Osteocyte (in vitro differentiated cells): ENCODE data around the gene ZNF835. TPM values are rescaled to one million over a fixed set of nuclear protein-coding genes. Genes with fewer than 3 reads are reported as not detected.
"Not testable (repeated sequence)": the region's sequence is repeated elsewhere in the genome, so short reads cannot be mapped to it uniquely, and the experiment has no call there.

ENCODE experiments used
- DNase-seq: peaks from one replicate; pipeline ENCODE4 v3.0.0; 2021; ENCODE audit warnings: mixed read lengths; ENCODE audit not compliant: unreplicated experiment; ENCODE audit errors: extremely low spot score
- H3K27ac Mint-ChIP-seq: one replicate; pipeline ENCODE4 v1.8.0; 2021; ENCODE audit warnings: mild to moderate bottlenecking, mixed read lengths; ENCODE audit not compliant: unreplicated experiment
- H3K27me3 Mint-ChIP-seq: one replicate; pipeline ENCODE4 v1.8.0; 2021; ENCODE audit warnings: mixed read lengths; ENCODE audit not compliant: unreplicated experiment
- H3K36me3 Mint-ChIP-seq: one replicate; pipeline ENCODE4 v1.8.0; 2021; ENCODE audit warnings: mixed read lengths; ENCODE audit not compliant: unreplicated experiment
- H3K4me1 Mint-ChIP-seq: one replicate; pipeline ENCODE4 v1.8.0; 2021; ENCODE audit warnings: mixed read lengths; ENCODE audit not compliant: unreplicated experiment
- H3K4me3 Mint-ChIP-seq: one replicate; pipeline ENCODE4 v1.8.0; 2021; ENCODE audit warnings: mild to moderate bottlenecking, moderate library complexity, mixed read lengths; ENCODE audit not compliant: unreplicated experiment
- H3K9me3 Mint-ChIP-seq: one replicate; pipeline ENCODE4 v1.8.0; 2021; ENCODE audit warnings: mixed read lengths; ENCODE audit not compliant: unreplicated experiment
- total RNA-seq: library from RNA; stranded (reverse); gene quantifications from 2 replicates; pipeline ENCODE4 v1.2.1, GENCODE V29; 2021
- TF ChIP-seq, protein P1 (sequence below): fragments of 200-600 bp; sonication (generic); IDR thresholded peaks from 2 replicates; pipeline ENCODE4 v1.5.0; 2021; ENCODE audit warnings: antibody characterized with exemption, mild to moderate bottlenecking, moderate library complexity

The ZNF835 gene
- total RNA-seq, 1 donor from 2014 or later: not detected

DNA sequence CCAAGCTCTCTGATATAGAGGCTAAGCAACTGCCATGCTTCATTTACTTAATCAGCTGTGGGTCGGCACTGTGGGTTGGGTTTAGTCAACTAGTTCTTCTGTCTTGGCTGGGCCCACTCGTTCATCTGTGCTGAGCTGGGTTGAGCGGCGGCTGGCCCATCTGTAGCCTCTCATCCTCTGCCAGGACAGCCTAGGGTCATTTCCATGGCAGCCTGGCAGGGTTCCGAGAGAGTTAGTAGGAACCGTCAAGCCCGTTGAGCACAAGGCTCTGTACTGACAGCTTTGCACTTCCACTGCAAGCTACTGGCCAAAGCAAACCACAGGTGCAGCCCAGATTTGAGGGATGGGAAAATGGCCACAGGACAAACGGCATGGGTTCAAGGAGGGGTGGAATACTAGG, 6.6 kb upstream of the ZNF835 start:
- Mint-ChIP-seq H3K9me3 (peaks cover 30% of the 10 kb centered on the region), H3K27me3 (no peaks in the 10 kb centered on the region), H3K4me1 (no peaks in the 10 kb centered on the region), H3K27ac (no peak overlapping the region), H3K4me3 (no peak overlapping the region), H3K36me3 (no peaks in the 10 kb centered on the region)
- TF ChIP-seq, protein P1, sequence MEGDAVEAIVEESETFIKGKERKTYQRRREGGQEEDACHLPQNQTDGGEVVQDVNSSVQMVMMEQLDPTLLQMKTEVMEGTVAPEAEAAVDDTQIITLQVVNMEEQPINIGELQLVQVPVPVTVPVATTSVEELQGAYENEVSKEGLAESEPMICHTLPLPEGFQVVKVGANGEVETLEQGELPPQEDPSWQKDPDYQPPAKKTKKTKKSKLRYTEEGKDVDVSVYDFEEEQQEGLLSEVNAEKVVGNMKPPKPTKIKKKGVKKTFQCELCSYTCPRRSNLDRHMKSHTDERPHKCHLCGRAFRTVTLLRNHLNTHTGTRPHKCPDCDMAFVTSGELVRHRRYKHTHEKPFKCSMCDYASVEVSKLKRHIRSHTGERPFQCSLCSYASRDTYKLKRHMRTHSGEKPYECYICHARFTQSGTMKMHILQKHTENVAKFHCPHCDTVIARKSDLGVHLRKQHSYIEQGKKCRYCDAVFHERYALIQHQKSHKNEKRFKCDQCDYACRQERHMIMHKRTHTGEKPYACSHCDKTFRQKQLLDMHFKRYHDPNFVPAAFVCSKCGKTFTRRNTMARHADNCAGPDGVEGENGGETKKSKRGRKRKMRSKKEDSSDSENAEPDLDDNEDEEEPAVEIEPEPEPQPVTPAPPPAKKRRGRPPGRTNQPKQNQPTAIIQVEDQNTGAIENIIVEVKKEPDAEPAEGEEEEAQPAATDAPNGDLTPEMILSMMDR: no peak
- peak; percentile 77 for DNase-seq

DNA sequence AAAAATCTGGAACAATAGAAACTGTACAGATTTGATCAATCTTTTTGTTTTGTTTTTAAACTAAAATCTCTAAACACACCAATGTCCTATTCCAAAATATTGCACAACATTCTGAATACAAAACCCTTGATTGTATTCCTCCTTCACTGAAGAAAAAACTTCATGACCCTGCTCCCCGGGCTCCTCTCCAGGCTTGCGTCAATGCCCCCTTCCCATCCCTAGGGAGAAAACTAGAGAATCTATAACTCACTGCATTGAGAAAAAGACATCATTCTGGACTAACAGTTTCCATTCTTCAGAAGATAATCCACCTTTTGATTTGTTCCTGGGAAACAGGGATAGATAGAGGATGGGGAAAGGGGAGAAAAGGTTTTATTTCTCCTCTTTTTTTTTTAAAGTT, 1.1 kb upstream of the ZNF835 start:
- H3K27me3 Mint-ChIP-seq, H3K4me3 Mint-ChIP-seq, H3K27ac Mint-ChIP-seq, DNase-seq, H3K36me3 Mint-ChIP-seq, H3K4me1 Mint-ChIP-seq: not testable (repeated sequence)
- peaks cover 26% of the 10 kb centered on the region for H3K9me3 Mint-ChIP-seq

DNA sequence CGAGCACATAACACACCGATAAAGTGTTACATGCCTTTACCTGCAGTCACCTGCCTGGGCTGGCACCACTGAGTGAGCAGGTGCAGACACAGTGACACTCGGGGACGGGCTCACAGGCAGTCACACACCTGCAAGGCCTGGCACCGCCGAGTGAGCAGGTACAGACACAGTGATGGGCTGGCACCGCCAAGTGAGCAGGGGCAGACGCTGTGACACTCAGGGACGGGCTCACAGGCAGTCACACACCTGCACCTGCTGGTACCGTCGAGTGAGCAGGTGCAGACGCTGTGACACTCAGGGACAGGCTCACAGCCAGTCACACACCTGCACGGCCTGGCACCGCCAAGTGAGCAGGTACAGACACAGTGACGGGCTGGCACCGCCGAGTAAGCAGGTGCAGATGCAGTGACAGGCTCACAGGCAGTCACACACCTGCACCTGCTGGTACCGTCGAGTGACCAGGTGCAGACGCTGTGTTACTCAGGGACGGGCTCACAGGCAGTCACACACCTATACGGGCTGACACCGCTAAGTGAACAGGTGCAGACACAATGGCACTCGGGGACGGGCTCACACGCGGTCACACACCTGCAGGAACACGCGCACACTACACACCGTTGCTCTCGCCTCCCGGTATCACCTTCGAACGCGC, 470 bp downstream of the ZNF835 start:
- Mint-ChIP-seq H3K27me3 (no peaks in the 10 kb centered on the region), H3K4me3 (no peak overlapping the region), H3K4me1 (no peaks in the 10 kb centered on the region), H3K27ac (no peak overlapping the region), H3K36me3 (no peaks in the 10 kb centered on the region), H3K9me3 (peaks cover 17% of the 10 kb centered on the region)
- no peak for DNase-seq
- TF ChIP-seq, protein P1: no peak

DNA sequence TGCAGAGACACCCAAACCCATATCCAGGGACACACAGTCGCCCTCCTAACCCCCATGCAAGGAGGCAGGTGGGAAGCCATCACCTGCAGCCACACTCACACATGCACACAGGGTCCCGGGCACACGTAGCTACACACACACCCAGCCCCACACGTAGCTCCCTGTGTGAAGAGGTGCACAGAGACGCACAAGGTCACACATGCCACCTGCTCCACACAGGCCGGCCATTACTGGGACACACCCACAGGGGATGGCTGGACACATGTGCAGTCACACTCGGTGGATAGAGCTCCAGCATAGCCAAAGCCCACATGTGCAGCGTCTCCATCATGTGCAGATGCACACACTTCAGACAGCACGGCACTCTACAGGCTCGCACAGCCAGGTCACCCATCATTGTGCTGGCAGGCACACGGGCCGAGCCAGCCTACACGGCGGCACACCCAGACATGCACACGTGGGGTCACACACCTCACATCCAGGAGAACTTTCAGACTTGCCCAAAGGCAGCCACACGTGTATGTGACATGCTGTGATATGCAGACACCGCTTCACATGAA, 1.1 kb downstream of the ZNF835 start:
- DNase-seq: no peak
- H3K4me1 Mint-ChIP-seq: no peaks in the 10 kb centered on the region
- TF ChIP-seq, protein P1: no peak
- H3K27me3 Mint-ChIP-seq: no peaks in the 10 kb centered on the region
- H3K4me3 Mint-ChIP-seq: no peak overlapping the region
- no peaks in the 10 kb centered on the region for H3K36me3 Mint-ChIP-seq
- peaks cover 17% of the 10 kb centered on the region for H3K9me3 Mint-ChIP-seq
- H3K27ac Mint-ChIP-seq: no peak overlapping the region

DNA sequence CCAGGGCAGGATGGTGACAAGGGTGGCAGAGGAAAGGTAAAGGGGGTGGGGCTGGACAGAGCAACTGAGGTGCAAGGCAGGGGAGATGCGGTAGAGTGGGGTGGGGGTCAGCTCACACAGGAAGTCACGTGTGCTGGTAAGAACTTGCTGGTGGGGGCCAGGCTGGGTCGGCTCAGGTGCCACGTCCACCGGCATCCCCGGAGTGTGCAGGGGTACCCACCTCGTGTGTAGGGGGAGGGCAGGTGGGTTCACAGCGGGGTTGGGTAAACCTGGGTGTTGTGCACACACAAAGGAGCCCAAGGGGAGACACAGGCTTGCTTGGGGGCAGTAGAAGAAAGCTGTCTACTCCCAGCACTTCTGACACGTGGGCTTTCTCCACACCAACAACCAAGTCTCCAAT, 2.9 kb downstream of the ZNF835 start:
- Mint-ChIP-seq H3K4me1 (no peaks in the 10 kb centered on the region), H3K9me3 (peaks cover 12% of the 10 kb centered on the region), H3K36me3 (peaks cover 2% of the 10 kb centered on the region), H3K27ac (no peak overlapping the region), H3K27me3 (no peaks in the 10 kb centered on the region), H3K4me3 (no peak overlapping the region)
- DNase-seq: no peak
- TF ChIP-seq, protein P1: no peak
